ENCODE measurements around the gene CCDC8. TPM values are rescaled to one million over a fixed set of nuclear protein-coding genes. Genes with fewer than 3 reads are reported as not detected.
"Not testable (repeated sequence)": the region's sequence is repeated elsewhere in the genome, so short reads cannot be mapped to it uniquely, and the experiment has no call there.

CCDC8 gene
- total RNA-seq, 1 donor from 2014 or later = 10.0 TPM

DNA sequence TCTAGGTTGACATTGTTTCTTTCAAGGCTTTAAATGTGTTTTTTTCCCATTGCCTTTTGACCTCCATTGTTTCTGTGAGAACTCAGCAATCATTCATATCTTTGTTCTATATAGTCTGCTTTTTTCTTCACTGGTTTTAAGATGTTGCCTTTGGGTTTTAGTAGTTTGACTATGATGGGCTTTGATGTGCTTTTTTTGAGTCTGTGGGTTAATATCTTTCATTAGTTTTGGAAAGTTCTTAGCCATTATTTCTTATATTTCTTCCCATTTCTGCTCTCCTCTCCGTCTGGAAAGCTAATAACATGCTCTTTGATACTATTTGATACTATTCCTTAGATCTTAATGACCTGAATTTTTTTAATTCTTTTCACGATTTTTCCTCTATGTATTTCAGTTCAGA, 32.7 kb downstream of the CCDC8 start:
- no peak for DNase-seq (ENCODE audit: low spot score in 2 of 2)
- Histone ChIP-seq H3K36me3 (peaks cover 27 to 69% of the 10 kb centered on the region in 2 donors), H3K4me1 (peaks cover 3 to 26% of the 10 kb centered on the region in 2 donors), H3K27ac (peak overlapping the region; percentile 22 to 74), H3K4me3 (no peak overlapping the region), H3K9me3 (no peaks in the 10 kb centered on the region), H3K27me3 (no peaks in the 10 kb centered on the region)
- TF ChIP-seq, protein P1, sequence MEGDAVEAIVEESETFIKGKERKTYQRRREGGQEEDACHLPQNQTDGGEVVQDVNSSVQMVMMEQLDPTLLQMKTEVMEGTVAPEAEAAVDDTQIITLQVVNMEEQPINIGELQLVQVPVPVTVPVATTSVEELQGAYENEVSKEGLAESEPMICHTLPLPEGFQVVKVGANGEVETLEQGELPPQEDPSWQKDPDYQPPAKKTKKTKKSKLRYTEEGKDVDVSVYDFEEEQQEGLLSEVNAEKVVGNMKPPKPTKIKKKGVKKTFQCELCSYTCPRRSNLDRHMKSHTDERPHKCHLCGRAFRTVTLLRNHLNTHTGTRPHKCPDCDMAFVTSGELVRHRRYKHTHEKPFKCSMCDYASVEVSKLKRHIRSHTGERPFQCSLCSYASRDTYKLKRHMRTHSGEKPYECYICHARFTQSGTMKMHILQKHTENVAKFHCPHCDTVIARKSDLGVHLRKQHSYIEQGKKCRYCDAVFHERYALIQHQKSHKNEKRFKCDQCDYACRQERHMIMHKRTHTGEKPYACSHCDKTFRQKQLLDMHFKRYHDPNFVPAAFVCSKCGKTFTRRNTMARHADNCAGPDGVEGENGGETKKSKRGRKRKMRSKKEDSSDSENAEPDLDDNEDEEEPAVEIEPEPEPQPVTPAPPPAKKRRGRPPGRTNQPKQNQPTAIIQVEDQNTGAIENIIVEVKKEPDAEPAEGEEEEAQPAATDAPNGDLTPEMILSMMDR (IDR thresholded peaks at IDR 0.05) = no peak
- intact Hi-C loops (cut with DNase I) = no loop called here

DNA sequence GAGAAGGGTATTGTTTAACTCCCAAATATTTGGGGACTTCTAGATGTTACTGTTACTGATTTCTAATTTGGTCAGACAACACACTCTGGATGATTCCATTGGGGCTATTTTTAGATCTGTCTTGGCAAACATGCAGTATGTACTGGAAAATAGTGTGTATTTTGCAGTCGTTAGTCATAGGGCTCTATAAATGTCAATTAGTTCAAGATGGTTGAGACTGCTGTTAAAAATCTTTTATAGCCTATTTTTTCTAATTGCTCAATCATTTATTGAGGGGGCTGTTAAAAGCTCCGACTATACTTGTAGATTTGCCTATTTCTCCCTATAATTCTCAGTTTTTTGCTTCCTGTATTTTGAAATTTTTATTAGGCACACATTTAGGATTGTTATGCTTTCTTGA, 35.1 kb downstream of the CCDC8 start:
- DNase-seq (ENCODE audit: low spot score in 2 of 2) = peak in 1 of 2 donors; percentile 31
- intact Hi-C loops (cut with DNase I) = loop anchor here (5.0 kb wide), 1 partner anchor 81 kb away; the partner anchor contains the start of gene HIF3A
- no peak overlapping the region for H3K4me3 ChIP-seq
- H3K9me3 ChIP-seq = no peaks in the 10 kb centered on the region
- no peaks in the 10 kb centered on the region for H3K27me3 ChIP-seq
- peaks cover 15 to 51% of the 10 kb centered on the region in 2 donors for H3K36me3 ChIP-seq
- peak overlapping the region; percentile 74 to 76 for H3K27ac ChIP-seq
- TF ChIP-seq, protein P1 (IDR thresholded peaks at IDR 0.05) = no peak
- peaks cover 3 to 37% of the 10 kb centered on the region in 2 donors for H3K4me1 ChIP-seq

DNA sequence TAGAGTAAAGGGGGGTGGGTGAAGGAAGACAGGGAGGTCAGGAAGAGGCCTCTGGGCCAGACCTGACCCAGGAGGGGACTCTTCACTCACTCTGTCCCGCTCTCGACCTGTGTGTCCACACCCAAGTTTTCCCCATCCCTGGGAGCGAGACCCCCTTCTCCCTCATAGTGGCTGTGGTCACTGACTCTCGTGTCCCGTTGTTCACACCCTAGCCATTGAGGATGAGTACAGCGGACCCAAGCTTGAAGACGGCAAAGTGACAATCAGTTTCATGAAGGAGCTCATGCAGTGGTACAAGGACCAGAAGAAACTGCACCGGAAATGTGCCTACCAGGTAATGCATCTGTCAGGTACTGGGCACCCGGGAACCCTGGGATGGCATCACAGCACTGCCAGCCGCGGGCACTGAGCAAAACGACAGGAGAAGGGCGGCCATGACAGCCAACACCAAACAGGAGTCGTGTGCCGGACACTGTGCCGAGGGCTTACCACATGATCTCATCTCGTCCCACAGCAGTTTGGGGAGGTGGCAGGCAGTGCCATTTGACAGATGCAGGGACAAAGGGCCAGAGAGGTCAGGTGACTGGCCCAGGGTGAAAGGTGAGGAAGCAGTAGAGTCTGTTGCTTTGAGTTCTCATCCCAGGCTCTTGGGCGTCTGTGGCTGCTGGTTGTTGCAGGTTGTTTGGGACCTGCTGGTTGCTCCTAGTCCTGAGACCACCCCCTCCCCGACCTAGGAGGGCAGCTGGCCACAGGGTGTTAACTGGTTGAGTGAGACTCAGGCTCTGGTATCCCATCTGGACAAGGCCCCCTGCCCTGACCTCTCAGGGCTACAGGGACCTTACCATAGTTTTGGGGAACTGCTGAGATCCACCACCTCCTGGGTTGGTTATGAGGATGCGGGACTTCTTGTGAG, 36.9 kb downstream of the CCDC8 start:
- H3K4me1 ChIP-seq = peaks cover 10 to 47% of the 10 kb centered on the region in 2 donors

DNA sequence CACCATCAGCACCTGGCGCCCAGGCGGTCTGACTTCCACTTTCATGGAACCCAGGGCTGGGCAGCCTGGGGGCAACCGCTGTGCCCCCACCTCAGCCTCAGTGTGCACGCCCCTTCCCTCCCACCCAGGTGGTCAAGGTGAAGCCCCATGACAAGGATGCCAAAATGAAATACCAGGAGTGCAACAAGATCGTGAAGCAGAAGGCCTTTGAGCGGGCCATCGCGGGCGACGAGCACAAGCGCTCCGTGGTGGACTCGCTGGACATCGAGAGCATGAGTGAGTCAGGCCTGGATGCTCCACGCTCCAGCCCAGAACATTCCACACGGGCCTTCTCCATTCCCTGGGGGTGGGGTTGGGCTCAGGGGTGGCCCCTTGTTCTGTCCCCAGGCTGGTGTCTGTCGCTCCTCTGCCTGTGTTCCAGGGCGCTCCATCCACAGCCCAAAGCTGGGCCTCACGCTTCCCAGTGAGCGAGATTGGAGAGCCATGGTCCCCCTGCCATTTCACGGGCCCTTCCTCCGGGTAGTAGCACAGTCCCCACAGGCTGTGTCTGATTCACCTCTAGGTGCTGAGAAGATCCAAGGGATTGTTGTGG, 37.8 kb downstream of the CCDC8 start:
- Histone ChIP-seq H3K27ac (peak overlapping the region; percentile 76 to 85), H3K4me1 (peaks cover 10 to 47% of the 10 kb centered on the region in 2 donors), H3K36me3 (peaks cover 8 to 27% of the 10 kb centered on the region in 2 donors)
- not testable (repeated sequence) for H3K27me3 ChIP-seq, H3K4me3 ChIP-seq, H3K9me3 ChIP-seq
- intact Hi-C loops (cut with DNase I) = loop anchor here (5.0 kb wide), 1 partner anchor 78 kb away; the partner anchor contains the start of gene HIF3A
- DNase-seq (ENCODE audit: low spot score in 2 of 2) = peak in 1 of 2 donors; percentile 56

More for the DNA sequence above, 36.9 kb downstream of the CCDC8 start:
- Histone ChIP-seq H3K27me3 (no peaks in the 10 kb centered on the region), H3K9me3 (no peaks in the 10 kb centered on the region), H3K27ac (peak overlapping the region; percentile 74 to 76), H3K4me3 (no peak overlapping the region), H3K36me3 (peaks cover 8 to 33% of the 10 kb centered on the region in 2 donors)
- intact Hi-C loops (cut with DNase I) = loop anchor here (5.0 kb wide), 1 partner anchor 79 kb away; the partner anchor contains the start of gene HIF3A
- TF ChIP-seq, protein P1 (IDR thresholded peaks at IDR 0.05) = no peak
- DNase-seq (ENCODE audit: low spot score in 2 of 2) = peak in 1 of 2 donors; percentile 62

DNA sequence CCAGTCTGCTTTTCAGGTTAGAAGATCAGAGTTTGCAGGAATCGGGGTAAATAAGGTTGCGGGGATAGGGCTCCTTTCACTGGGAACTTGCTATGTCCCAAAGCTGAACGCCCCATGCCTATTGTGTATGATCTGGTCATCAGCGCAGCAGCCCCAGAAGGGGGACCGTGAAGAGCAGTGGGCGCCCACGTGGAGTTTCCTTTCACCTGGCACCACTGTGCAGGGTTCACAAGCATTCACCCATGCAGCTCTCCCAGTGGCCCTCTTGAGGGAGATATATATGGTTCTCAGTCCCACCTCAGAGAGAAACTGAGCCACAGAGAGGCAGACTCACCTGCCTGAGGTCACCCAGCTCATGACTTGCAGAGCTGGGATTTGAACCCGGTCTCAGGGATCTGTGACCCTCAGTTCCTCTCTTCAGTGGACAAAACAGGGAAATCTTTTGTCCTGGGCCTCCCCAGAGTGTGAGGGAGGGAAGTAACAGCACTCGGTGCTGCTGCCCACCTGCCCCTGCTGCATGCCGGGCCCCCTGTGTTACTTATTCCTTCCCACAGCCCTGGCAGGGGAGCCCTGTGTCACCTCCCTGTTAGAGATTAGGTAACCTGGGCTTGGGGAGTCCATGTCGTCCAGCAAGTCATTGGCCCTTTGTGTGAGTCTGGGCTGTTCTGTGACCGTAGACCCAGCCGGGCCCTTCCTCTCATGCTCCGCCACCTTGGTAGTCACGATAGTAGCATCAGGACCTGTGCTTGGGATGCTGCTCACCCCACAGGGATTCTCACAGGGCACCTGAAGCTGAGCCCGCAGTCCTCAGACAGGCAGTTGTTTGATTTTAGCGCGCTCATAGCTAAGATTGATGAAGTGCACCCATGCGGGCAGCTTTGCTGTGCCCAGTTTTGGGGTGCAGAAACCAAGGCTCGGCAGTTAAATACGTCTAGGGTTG, 38.6 kb downstream of the CCDC8 start:
- TF ChIP-seq, protein P1 (IDR thresholded peaks at IDR 0.05) = no peak
- Histone ChIP-seq H3K27ac (peak overlapping the region; percentile 85 to 90), H3K4me1 (peaks cover 10 to 43% of the 10 kb centered on the region in 2 donors), H3K27me3 (no peaks in the 10 kb centered on the region), H3K36me3 (peaks cover 8 to 19% of the 10 kb centered on the region in 2 donors), H3K9me3 (no peaks in the 10 kb centered on the region), H3K4me3 (no peak overlapping the region)
- DNase-seq (ENCODE audit: low spot score in 2 of 2) = peak in 1 of 2 donors; percentile 60
- intact Hi-C loops (cut with DNase I) = loop anchor here (5.0 kb wide), 1 partner anchor 78 kb away; the partner anchor contains the start of gene HIF3A

Data from ascending aorta (tissue), 2 donors.